Cerebellar nuclear complex (tissue), 1 donor: ENCODE results near the gene CAMK2A.
A peak's percentile ranks its signal among the peaks of the same experiment; 100 is the strongest.

Experiments
- DNase-seq, 2 experiments: peaks; one replicate each; lab custom pipeline; 2025; lab: John Stamatoyannopoulos, UW

Gene CAMK2A

GRCh38 chr5:150279330-150280020 lies 10.1 kb downstream of the CAMK2A start:
- no peak for DNase-seq

- DNase-seq = no peak
Observed at GRCh38 chr5:150278916-150279315, 10.7 kb downstream of the CAMK2A start.

DNA sequence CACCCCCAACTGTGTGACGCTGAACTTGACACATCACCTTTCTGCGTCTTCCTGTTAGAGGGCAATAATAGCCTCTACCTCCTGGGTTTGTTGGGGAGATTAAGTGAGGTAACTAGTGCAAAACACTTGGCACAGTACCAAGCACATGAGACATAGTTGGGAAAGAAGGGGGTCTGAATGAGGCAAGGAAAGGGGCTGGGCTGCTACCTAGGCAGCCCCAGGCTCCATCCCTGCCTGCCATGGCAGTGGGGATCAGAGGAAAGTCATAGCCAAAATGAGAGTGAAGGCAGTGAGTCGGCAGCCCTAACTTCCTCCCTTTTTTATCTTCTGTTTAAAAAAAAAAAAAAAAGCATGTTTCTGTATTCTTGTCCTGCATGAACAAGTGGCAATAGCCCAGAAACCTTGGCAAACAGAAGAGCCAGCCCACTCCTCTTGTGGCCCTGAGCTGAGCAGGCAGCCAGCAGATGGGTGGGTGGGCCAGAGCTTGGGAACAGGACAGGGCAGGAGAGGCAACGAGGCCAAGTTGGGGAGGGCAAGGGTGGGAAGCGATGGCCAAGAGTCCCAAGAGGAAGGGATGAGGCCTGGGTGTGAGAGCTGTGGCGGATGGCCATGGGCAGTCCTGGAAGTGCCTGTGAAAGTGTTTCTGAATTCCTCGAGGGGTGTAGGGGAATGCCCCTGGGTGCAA lies 11.4 kb downstream of the CAMK2A start:
- DNase-seq = no peak

DNA sequence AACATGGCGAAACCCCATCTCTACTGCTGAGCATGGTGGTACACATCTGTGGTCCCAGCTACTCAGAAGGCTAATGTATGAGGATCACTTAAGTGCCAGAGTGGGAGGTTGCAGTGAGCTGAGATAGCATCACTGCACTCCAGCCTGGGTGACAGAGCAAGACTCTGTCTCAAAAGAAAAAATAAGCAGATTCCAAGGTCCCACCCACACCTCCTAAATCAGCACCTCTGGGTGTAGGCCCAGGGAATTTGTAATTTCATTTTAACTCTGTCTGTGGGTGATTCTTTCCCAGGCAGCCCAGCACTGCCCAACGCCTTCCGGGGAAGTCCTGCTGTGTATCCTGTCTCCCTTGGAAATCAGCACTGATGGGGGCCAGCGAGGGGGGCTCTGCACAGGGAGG lies 12.5 kb downstream of the CAMK2A start:
- no peak for DNase-seq

DNA sequence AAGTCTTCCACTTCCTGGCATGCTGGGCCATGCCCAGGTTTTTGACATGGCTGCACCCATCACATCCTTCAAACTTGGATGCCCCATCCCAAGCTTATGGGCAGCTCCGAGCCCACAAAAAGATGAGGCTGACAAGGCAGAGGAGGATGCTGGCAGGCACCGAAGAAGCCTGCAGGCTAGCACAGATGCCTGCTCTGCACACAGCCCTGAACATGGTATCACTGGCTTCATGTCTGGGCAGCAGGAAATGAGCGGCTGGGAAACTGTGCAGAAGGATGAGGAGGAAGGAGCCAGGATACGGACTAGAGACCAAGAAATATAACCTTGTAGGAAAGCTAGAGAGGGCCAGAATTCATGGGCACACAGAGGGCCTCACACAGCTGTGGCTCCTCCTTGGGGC lies 14.8 kb downstream of the CAMK2A start:
- no peak for DNase-seq

DNA sequence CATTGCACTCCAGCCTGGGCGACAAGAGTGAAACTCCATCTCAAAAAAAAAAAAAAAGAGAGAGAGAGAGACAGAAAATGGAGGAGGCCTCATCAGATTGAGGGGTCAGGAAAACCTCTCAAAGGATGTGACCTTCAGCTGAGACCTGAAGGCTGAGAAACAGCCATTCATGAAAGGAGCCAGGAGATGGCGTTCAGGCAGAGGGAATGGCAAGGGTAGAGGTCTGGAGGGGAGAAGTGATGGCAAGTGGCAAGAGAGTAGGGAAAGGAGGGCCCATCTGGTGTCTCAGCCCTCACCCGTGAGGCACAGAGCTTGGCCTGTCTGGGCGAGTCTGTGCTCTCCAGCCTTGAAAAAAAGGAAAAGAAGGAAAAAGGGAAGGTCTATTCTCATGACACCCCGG lies 17.0 kb downstream of the CAMK2A start:
- no peak for DNase-seq

DNA sequence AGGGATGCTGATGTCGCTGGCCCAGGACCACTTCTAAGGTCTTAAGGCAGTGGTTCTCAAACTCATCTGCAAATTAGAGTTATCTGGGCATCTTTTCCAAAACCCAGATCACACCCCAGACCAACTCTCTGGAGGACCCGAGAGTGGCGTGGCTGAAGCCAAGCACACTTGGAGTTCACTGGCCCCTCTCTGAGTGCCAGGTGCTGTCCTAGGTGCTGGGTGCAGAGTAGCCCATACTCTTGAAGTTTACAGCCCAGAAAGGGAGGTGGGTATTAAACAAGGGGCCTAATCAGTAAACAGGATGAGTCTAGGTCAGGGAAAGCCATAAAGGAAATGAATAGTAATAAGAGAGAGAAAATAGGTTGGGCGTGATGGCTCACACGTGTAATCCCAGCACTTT lies 17.6 kb downstream of the CAMK2A start:
- no peak for DNase-seq

GRCh38 chr5:150271296-150271692 lies 18.3 kb downstream of the CAMK2A start:
- DNase-seq = no peak

- no peak for DNase-seq
Observed at GRCh38 chr5:150270541-150271295, 18.9 kb downstream of the CAMK2A start.

DNA sequence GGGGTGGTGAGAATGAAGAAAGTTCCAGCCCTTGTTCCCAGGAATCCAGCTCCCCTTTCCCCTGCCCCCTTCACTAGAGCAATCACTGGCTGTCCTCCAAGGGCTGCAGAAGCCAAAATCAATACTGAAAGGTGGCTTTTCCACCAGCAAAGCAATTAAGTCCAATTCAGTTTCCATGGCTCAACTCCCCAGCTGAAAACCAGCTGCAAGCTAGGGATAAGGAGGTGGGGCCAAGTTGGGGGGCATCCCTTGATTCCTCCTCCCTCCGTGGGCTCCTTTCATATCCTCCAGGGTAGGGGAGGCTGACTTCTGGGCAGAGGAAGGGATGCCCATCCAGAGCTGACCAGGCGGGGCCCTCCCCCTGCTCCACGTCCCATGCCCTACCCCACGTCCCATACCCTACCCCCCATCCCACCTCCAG lies 22.7 kb downstream of the CAMK2A start:
- DNase-seq = no peak

DNA sequence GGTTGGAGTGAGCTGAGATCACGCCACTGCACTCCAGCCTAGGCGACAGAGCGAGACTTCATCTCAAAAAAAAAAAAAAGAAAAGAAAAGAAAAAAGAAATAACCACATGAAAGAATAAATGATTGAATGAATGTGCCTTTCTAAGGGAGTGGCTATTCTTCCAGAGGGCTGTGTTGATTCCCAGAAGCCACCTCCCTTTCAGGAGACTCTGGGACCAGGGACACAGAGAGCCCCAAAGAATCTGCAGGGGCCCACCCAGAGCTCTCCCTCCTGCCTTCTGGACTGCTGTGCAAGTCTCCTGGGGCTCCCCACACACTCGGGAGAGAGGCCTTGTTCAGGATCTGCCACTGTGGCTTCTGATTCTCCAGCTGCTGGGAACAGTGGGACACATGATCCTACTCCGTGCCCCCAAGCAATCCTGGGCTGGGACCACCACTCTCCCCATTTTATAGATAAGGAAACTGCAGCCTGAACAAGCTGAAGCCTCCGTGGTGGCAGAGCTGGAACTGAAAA lies 23.6 kb downstream of the CAMK2A start:
- no peak for DNase-seq

DNA sequence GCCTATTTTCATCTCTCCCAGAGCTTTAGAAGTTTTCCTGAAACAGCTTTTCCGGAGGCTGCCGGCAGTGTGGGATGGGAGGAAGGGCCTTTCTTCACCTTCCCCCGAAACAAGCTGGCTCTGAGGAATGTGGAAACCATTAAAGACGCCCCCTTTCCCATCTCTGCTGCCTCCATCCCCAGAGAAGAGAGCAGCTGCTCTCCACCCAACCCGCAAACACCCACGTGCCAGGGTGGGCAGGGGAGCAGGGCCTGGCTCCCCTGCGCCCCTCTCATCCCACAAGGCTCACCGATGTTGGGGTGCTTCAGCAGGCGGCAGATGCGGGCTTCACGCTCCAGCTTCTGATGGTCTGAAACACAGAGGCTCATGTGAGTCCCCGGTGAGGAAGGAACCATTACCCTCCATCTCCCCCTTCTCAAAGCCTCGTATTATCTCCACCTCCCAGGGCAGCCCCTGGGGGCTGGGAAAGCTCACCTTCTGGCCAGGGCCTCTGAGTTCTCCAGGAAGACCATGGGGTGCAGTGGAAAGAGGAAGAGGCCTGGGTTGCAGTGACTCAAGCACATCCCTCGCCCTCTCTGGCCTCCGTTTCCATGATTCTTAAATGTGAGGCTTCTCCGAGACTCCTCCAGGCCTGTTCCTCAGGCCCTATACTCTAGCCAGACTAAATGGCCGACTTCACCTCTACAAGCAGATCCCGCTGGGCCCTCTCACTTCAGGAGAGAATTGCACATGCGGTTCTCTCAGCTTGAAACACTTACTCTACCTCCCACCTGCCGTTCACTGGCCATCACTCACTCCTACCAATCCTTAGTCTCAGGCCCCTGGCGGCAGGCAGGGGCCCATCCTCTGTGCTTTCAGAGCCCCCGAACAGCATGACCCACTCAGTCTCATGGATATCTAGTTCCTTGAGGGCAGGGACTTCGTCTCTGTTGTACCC lies 24.6 kb downstream of the CAMK2A start:
- no peak for DNase-seq

- DNase-seq = peak in 1 of 2 experiments; percentile 5
Observed at GRCh38 chr5:150263801-150264621, 25.6 kb downstream of the CAMK2A start.

DNA sequence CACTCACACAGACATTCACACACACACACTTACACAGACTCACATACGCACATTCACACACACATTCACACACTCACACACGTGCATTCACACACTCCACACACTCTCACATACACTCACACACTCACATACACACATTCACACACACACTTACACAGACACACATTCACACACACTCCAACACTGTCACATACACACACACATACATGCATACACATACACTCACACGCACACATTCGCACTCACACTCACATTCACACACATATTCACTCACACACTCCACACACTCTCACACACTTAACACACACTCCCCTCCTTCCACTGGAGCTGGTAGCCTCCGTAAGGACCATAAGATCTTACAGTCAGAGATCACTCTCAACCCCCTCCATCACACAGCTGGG lies 26.2 kb downstream of the CAMK2A start:
- no peak for DNase-seq

DNA sequence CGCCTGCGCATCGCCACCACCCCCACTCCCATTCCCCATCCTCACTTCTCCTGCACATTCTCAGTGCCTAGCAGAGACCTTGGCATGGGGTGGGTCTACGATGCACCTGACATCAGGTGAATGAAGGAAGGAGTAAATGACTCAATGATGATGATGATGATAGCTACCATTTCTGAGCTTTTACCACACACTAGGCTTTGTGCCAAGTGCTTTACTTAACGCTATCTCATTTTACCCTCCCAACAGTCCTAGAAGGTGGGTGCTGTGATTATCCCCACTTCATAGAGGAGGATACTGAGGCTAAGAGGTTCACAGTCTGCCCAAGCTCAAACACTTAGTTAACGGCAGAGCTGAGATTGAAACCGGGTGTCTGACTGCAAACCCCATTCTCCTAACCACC lies 27.1 kb downstream of the CAMK2A start:
- no peak for DNase-seq

GRCh38 chr5:150261231-150261630 lies 28.3 kb downstream of the CAMK2A start:
- no peak for DNase-seq

- no peak for DNase-seq
Observed at GRCh38 chr5:150258130-150258529, 31.4 kb downstream of the CAMK2A start.

DNA sequence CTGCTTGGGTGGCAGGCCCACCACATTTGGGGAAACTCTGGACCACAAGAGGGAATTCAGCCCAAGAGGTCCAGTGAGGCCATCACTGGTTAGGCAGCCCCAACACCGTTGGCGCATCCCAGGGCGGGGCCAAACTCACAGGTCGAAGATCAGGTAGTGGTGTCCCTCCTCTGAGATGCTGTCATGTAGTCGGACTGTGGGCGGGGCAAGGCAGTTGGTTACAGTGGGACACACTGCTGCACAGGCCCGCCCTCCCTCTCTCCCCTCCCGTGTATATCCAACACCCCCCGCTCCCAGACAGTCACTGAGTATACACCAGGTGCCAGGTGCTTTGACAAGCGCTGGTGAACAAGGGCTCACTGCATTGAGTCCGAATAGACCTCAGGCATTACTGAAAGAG lies 32.1 kb downstream of the CAMK2A start:
- no peak for DNase-seq

DNA sequence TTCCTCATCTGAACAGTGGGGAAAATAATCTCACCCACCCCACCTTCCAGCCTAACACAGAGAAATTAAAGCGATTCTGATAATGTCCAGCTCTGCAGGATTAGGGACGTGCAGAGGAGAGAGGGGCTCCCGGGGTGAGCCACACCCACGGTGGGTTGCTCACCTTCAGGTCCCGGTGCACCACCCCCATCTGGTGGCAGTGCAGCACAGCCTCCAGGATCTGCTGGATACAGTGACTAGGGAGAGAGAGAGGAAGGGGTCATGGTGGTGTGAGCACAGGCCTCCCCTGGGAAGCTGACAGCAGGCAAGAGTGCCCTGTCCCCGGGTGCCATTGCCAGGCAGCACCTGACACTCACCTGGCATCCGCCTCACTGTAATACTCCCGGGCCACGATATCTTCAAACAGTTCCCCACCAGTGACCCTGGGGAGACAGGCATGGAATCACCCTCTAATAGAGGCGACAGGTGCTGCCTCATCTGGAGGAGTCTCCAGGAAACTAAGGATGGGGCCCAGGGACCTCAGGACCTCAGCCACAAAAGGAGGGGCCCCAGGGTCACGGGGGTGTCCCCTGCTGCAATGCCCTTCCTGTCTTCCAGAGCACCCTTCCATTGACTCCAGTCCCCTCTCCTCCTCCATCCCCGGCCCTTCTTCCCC lies 33.0 kb downstream of the CAMK2A start:
- DNase-seq = no peak

DNA sequence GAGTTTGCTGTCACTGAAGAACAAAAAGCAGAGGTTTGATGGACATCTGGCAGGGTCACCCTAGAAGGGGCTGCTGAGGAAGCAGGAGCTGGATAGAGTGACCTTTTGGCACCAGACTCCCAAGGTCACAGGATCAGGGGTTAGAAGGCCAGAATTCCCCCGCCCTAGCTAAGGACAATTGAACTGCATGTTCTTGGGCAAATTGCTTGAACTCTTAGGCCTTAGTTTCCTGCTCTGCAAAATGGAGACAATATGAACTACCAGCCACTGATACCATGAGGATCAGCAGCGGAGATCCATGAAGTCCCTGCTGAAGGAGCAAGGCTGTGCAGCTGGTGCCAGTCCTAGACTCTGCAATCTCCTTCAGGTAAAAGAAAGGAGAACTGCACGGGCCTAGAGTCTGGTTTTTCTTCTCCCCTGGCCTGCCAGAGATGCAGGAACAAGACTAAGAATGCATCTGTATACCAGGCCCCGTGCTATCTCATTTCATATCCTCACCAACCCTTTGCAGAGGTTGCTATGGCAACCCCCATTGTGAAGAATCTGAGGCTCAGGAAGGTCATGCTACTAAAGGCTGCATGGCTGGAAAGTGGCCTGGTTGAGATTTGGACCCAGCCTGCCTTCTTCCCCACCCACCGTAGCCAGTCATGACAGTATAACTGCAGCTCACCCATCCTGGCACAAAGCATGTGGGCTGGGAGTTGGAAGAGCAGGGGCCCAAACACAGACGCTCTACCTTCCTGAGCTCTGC lies 33.7 kb downstream of the CAMK2A start:
- DNase-seq = no peak
